ENCODE data around the gene SETBP1.
"Not testable (repeated sequence)": the region's sequence is repeated elsewhere in the genome, so short reads cannot be mapped to it uniquely, and the experiment has no call there.

The SETBP1 gene

DNA sequence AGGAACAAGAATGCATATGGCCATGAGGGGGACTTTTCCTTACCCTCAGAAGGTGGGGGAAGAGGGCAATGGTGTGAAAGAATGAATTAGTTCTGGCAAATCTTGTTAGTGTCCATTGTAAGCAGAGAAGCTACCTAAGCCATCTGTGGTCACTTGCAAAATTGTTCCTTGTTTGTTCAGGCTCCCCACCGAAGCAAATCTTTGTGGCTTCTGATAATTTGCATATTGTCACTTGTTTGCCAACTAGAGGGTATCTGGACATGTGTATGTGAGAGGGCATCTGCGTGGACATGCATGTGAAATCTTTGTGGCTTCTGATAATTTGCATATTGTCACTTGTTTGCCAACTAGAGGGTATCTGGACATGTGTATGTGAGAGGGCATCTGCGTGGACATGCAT is 41.1 kb downstream of the SETBP1 start:
- H3K27me3 ChIP-seq (replicated peaks in 2 of 5; ENCODE audit: control insufficient read depth in 4 of 5, insufficient read depth in 5 of 5, low read length in 4 of 5); H3K4me3 ChIP-seq (ENCODE audit: control insufficient read depth in 1 of 7, extremely low read depth in 1 of 7, insufficient read depth in 4 of 7, low read depth in 2 of 7, low read length in 6 of 7); H3K9me3 ChIP-seq (ENCODE audit: control extremely low read depth in 1 of 5, control insufficient read depth in 4 of 5, insufficient read depth in 2 of 5, low read depth in 1 of 5, low read length in 4 of 5); POLR2A ChIA-PET; CTCF ChIA-PET; H3K27ac ChIP-seq (ENCODE audit: insufficient read depth in 1 of 2, low read depth in 1 of 2, low read length in 2 of 2, poor library complexity in 1 of 2, severe bottlenecking in 2 of 2); DNase-seq: not testable (repeated sequence)
- 92% methylated on average over 1 of the region's 3 CpGs for WGBS (ENCODE audit: insufficient coverage)
- peaks cover 2 to 22% (median 12%) of the 10 kb centered on the region in 4 experiments for H3K4me1 ChIP-seq (ENCODE audit: control extremely low read depth in 1 of 4, control insufficient read depth in 4 of 4, insufficient read depth in 4 of 4, low read length in 3 of 4)
- H3K36me3 ChIP-seq (ENCODE audit: control insufficient read depth in 4 of 4, insufficient read depth in 4 of 4, low read length in 3 of 4), result peaks cover 0 to 15% (median 0%) of the 10 kb centered on the region in 4 experiments

DNA sequence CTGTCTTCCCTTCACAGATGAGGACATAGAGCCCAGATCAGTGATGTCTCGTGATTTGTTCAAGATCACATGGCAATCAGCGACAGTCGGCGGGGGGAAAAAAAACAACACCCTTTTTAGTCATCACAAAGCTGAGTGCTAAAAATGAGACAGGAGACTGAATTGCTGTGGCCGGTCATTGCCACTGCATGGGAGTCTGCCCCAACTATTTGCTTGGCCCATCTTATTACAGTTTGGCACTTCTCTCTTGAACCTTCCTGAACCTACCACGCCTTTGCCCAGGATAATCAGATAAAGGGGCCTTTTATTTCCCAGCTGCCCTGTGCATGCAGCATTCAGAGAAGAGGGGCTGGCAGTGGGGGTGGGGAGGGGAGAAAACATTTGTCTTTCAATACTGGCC is 42.7 kb downstream of the SETBP1 start:
- H3K27ac ChIP-seq (ENCODE audit: insufficient read depth in 1 of 2, low read depth in 1 of 2, low read length in 2 of 2, poor library complexity in 1 of 2, severe bottlenecking in 2 of 2), result no peak overlapping the region
- H3K4me1 ChIP-seq (ENCODE audit: control extremely low read depth in 1 of 4, control insufficient read depth in 4 of 4, insufficient read depth in 4 of 4, low read length in 3 of 4), result peaks cover 2 to 22% (median 12%) of the 10 kb centered on the region in 4 experiments

DNA sequence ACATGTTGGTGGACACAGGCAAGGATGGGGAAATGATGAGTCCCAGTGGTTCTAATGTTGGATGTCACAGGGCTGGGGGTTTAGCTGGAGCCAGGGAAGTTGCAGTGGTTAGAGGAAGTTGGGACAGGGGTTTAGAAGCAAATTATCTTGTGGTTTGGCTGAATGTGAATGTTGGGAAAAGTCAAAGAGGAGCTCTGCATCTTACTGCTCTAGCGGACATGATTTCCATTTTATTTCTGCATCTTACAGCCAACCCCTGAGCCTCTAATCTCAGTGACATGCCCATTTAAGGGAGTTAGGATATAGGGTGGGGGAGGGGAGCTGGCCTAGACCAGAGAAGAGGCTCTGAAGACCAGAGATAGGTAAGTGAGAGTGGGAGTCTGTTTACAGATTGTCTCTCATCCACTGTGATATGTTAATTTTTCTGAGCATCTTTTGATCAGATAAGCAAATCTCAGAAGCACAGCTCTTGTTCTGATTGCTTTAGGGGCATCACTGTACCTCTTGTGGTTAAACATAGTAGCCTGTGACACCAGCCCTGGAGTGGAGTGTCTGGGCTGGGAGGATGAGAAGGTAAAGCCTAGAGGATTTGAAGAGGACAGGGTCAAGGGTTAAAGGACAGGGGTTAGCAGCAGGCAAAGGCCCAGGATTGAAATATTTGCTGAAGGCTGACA is 43.6 kb downstream of the SETBP1 start:
- H3K27ac ChIP-seq (ENCODE audit: insufficient read depth in 1 of 2, low read depth in 1 of 2, low read length in 2 of 2, poor library complexity in 1 of 2, severe bottlenecking in 2 of 2), result no peak overlapping the region
- H3K27me3 ChIP-seq (replicated peaks in 2 of 5; ENCODE audit: control insufficient read depth in 4 of 5, insufficient read depth in 5 of 5, low read length in 4 of 5), result peaks cover 0 to 16% (median 5%) of the 10 kb centered on the region in 5 experiments
- H3K4me1 ChIP-seq (ENCODE audit: control extremely low read depth in 1 of 4, control insufficient read depth in 4 of 4, insufficient read depth in 4 of 4, low read length in 3 of 4), result peaks cover 2 to 22% (median 12%) of the 10 kb centered on the region in 4 experiments
- POLR2A ChIA-PET, result no interaction called here
- WGBS (ENCODE audit: insufficient coverage), result no CpG with 5 or more reads among the region's 1 CpG
- H3K4me3 ChIP-seq (ENCODE audit: control insufficient read depth in 1 of 7, extremely low read depth in 1 of 7, insufficient read depth in 4 of 7, low read depth in 2 of 7, low read length in 6 of 7), result no peak overlapping the region
- CTCF ChIA-PET, result no interaction called here
- H3K36me3 ChIP-seq (ENCODE audit: control insufficient read depth in 4 of 4, insufficient read depth in 4 of 4, low read length in 3 of 4), result peaks cover 0 to 8% (median 0%) of the 10 kb centered on the region in 4 experiments
- no peaks in the 10 kb centered on the region for H3K9me3 ChIP-seq (ENCODE audit: control extremely low read depth in 1 of 5, control insufficient read depth in 4 of 5, insufficient read depth in 2 of 5, low read depth in 1 of 5, low read length in 4 of 5)
- DNase-seq, result no peak

More for the DNA sequence above, 42.7 kb downstream of the SETBP1 start:
- Histone ChIP-seq H3K36me3 (ENCODE audit: control insufficient read depth in 4 of 4, insufficient read depth in 4 of 4, low read length in 3 of 4) (peaks cover 0 to 8% (median 0%) of the 10 kb centered on the region in 4 experiments), H3K9me3 (ENCODE audit: control extremely low read depth in 1 of 5, control insufficient read depth in 4 of 5, insufficient read depth in 2 of 5, low read depth in 1 of 5, low read length in 4 of 5) (no peaks in the 10 kb centered on the region), H3K4me3 (ENCODE audit: control insufficient read depth in 1 of 7, extremely low read depth in 1 of 7, insufficient read depth in 4 of 7, low read depth in 2 of 7, low read length in 6 of 7) (no peak overlapping the region), H3K27me3 (replicated peaks in 2 of 5; ENCODE audit: control insufficient read depth in 4 of 5, insufficient read depth in 5 of 5, low read length in 4 of 5) (peaks cover 0 to 10% (median 4%) of the 10 kb centered on the region in 5 experiments)
- ChIA-PET CTCF (no interaction called here), POLR2A (no interaction called here)
- DNase-seq, result no peak
- WGBS (ENCODE audit: insufficient coverage), result 95% methylated on average over 5 of the region's 6 CpGs

DNA sequence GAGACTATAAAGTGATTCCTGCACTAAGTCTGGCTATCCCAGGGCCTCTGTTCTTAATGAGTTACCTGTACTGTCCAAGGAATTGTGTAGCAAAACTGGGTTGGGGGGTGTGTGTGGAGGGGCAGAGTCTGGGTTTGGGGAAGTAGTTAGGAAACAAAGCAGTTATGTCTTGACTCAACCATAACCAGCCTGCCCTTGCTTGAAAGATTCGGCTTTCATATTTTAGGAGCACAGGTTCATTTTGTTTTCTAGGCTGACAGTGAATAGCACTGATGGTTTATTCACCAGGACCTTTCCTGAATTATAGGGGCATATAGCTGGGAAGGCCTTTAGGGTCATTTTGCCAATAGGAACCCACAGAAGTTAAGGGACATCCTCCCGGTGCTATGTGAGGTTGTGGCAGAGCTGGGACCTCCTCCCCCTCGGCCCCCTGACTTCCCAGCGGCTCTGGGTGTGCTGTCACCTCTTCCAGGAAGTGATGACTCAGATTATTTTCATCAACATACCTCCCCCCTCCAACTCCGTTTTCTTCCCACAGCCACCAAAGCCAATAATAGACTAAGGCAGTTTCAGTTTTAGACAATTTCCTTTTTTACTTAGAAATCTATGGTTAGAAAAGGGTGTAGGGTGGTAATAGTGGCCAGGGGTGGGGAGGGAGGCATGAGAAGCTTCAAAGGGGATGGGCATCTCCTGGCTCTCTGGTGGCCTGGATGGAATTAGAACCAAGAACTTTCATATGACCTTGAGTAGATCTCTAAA is 44.8 kb downstream of the SETBP1 start:
- H3K9me3 ChIP-seq (ENCODE audit: control extremely low read depth in 1 of 5, control insufficient read depth in 4 of 5, insufficient read depth in 2 of 5, low read depth in 1 of 5, low read length in 4 of 5), result no peaks in the 10 kb centered on the region
- peak; percentile 67 to 89 (median 86) for DNase-seq
- POLR2A ChIA-PET, result no interaction called here
- CTCF ChIA-PET, result interaction anchor here (1.2 kb wide), 1 partner anchor 101 kb away, joined by 3 read pairs; no protein-coding TSS in a partner anchor
- H3K4me3 ChIP-seq (ENCODE audit: control insufficient read depth in 1 of 7, extremely low read depth in 1 of 7, insufficient read depth in 4 of 7, low read depth in 2 of 7, low read length in 6 of 7), result peak overlapping the region in 2 of 7 experiments; percentile 6 to 32
- no peak overlapping the region for H3K27ac ChIP-seq (ENCODE audit: insufficient read depth in 1 of 2, low read depth in 1 of 2, low read length in 2 of 2, poor library complexity in 1 of 2, severe bottlenecking in 2 of 2)
- WGBS (ENCODE audit: insufficient coverage), result 100% methylated on average over 1 of the region's 5 CpGs
- peaks cover 0 to 24% (median 8%) of the 10 kb centered on the region in 5 experiments for H3K27me3 ChIP-seq (replicated peaks in 2 of 5; ENCODE audit: control insufficient read depth in 4 of 5, insufficient read depth in 5 of 5, low read length in 4 of 5)
- H3K36me3 ChIP-seq (ENCODE audit: control insufficient read depth in 4 of 4, insufficient read depth in 4 of 4, low read length in 3 of 4), result peaks cover 0 to 5% (median 0%) of the 10 kb centered on the region in 4 experiments
- H3K4me1 ChIP-seq (ENCODE audit: control extremely low read depth in 1 of 4, control insufficient read depth in 4 of 4, insufficient read depth in 4 of 4, low read length in 3 of 4), result peaks cover 2 to 22% (median 12%) of the 10 kb centered on the region in 4 experiments

DNA sequence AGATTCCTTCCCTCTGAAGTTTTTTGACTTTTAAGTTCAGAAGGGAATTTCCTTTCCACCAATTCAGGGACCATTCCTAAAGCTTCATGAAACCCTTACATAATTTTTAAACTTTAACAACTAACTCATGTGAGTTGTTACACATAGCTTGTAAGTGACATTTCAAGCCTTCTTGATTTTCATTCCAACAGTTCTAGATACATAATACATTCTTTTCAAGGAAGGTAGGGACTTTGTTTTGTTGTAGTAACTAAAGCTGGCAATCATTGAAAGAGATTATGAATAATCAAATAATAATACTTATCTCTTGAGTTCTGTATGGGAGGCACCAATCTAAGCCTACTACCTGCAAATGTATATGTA is 45.4 kb downstream of the SETBP1 start:
- Histone ChIP-seq H3K36me3 (ENCODE audit: control insufficient read depth in 4 of 4, insufficient read depth in 4 of 4, low read length in 3 of 4) (peaks cover 0 to 9% (median 0%) of the 10 kb centered on the region in 4 experiments), H3K27me3 (replicated peaks in 2 of 5; ENCODE audit: control insufficient read depth in 4 of 5, insufficient read depth in 5 of 5, low read length in 4 of 5) (peaks cover 0 to 28% (median 12%) of the 10 kb centered on the region in 5 experiments), H3K9me3 (ENCODE audit: control extremely low read depth in 1 of 5, control insufficient read depth in 4 of 5, insufficient read depth in 2 of 5, low read depth in 1 of 5, low read length in 4 of 5) (no peaks in the 10 kb centered on the region), H3K4me3 (ENCODE audit: control insufficient read depth in 1 of 7, extremely low read depth in 1 of 7, insufficient read depth in 4 of 7, low read depth in 2 of 7, low read length in 6 of 7) (peak overlapping the region in 1 of 7 experiments; percentile 32), H3K27ac (ENCODE audit: insufficient read depth in 1 of 2, low read depth in 1 of 2, low read length in 2 of 2, poor library complexity in 1 of 2, severe bottlenecking in 2 of 2) (no peak overlapping the region), H3K4me1 (ENCODE audit: control extremely low read depth in 1 of 4, control insufficient read depth in 4 of 4, insufficient read depth in 4 of 4, low read length in 3 of 4) (peaks cover 2 to 22% (median 12%) of the 10 kb centered on the region in 4 experiments)
- CTCF ChIA-PET, result interaction anchor here (1.2 kb wide), 1 partner anchor 101 kb away, joined by 3 read pairs; no protein-coding TSS in a partner anchor
- POLR2A ChIA-PET, result no interaction called here
- DNase-seq, result no peak

DNA sequence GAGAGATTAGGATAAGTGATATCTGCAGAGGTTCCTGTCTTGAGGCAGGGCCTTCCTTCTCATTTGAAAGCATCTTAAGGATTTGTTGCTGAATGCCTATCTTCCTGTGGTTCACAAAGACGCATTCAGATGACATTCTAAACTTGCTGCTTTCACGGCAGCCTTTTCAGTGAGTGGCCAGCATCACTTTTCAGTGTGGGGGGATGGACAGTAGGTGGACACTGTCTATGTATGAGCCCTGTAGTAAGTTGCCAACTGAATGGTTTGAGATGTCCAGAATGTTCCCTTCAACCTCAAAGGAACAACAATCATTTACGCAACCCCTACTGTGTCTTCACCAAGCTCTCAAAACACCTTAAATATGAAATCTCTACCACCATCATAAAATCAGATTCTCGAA is 46.6 kb downstream of the SETBP1 start:
- H3K4me1 ChIP-seq (ENCODE audit: control extremely low read depth in 1 of 4, control insufficient read depth in 4 of 4, insufficient read depth in 4 of 4, low read length in 3 of 4), result peaks cover 2 to 24% (median 12%) of the 10 kb centered on the region in 4 experiments
- POLR2A ChIA-PET, result interaction anchor here (0.7 kb wide), 1 partner anchor 34 kb away, joined by 3 read pairs; no protein-coding TSS in a partner anchor
- H3K36me3 ChIP-seq (ENCODE audit: control insufficient read depth in 4 of 4, insufficient read depth in 4 of 4, low read length in 3 of 4), result peaks cover 0 to 9% (median 0%) of the 10 kb centered on the region in 4 experiments
- H3K27ac ChIP-seq (ENCODE audit: insufficient read depth in 1 of 2, low read depth in 1 of 2, low read length in 2 of 2, poor library complexity in 1 of 2, severe bottlenecking in 2 of 2), result no peak overlapping the region
- H3K4me3 ChIP-seq (ENCODE audit: control insufficient read depth in 1 of 7, extremely low read depth in 1 of 7, insufficient read depth in 4 of 7, low read depth in 2 of 7, low read length in 6 of 7), result no peak overlapping the region
- 100% methylated on average over 2 of the region's 4 CpGs for WGBS (ENCODE audit: insufficient coverage)
- DNase-seq, result no peak
- CTCF ChIA-PET, result no interaction called here
- H3K9me3 ChIP-seq (ENCODE audit: control extremely low read depth in 1 of 5, control insufficient read depth in 4 of 5, insufficient read depth in 2 of 5, low read depth in 1 of 5, low read length in 4 of 5), result no peaks in the 10 kb centered on the region
- peaks cover 0 to 38% (median 16%) of the 10 kb centered on the region in 5 experiments for H3K27me3 ChIP-seq (replicated peaks in 2 of 5; ENCODE audit: control insufficient read depth in 4 of 5, insufficient read depth in 5 of 5, low read length in 4 of 5)
